ENCODE measurements around the gene IL27RA. TPM values are rescaled to one million over a fixed set of nuclear protein-coding genes. Genes with fewer than 3 reads are reported as not detected.
A peak's percentile ranks its signal among the peaks of the same experiment; 100 is the strongest.

IL27RA gene
- total and polyA plus RNA-seq, 2 experiments from 2014 or later = 7.7 to 11.4 TPM

DNA sequence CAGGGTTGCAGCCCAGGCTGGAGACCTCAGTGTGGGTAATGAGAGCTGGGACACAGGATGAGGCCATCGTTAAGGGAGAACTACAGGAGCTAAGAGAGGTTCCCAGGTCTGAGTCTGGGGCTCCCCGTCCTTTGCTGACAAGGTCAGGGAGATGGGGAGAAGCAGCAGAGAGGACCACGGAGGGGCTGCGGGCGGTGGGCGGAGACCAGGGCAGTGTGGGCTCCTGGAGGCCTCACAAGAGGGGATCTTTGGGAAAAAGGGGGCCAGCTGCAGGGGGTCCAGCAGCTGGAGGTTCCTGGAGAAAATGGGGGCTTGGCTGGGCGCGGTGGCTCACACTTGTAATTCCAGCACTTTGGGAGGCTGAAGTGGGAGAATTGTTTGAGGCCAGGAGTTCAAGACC is 41.5 kb upstream of the IL27RA start:
- peak overlapping the region; percentile 28; the same call in 1 of the 2 replicates for H3K27ac Mint-ChIP-seq
- Histone ChIP-seq H3K4me3 (no peak overlapping the region), H3K4me2 (no peak overlapping the region), H3F3A (replicated peaks; ENCODE audit: low read depth) (peaks cover 15% of the 10 kb centered on the region), H3K27ac (ENCODE audit: low read depth) (no peak overlapping the region), H3K4me1 (ENCODE audit: insufficient read depth) (peaks cover 38% of the 10 kb centered on the region), H2AFZ (no peak overlapping the region), H4K20me1 (replicated peaks; ENCODE audit: insufficient read depth) (no peaks in the 10 kb centered on the region), H3K27me3 (ENCODE audit: insufficient read depth) (no peaks in the 10 kb centered on the region), H3K9me2 (ENCODE audit: insufficient read depth) (no peaks in the 10 kb centered on the region), H3K36me3 (ENCODE audit: insufficient read depth) (no peaks in the 10 kb centered on the region), H3K79me2 (replicated peaks; ENCODE audit: insufficient read depth) (no peaks in the 10 kb centered on the region)
- DNase-seq (ENCODE audit: low spot score) = no peak
- no peaks in the 10 kb centered on the region; the same call in 2 of the 3 replicates for H3K9me3 Mint-ChIP-seq
- peaks cover 23% of the 10 kb centered on the region for H3K36me3 Mint-ChIP-seq (ENCODE audit: low read depth)
- no peak overlapping the region; the same call in 2 of the 3 replicates for H3K4me3 Mint-ChIP-seq
- TF ChIP-seq, protein P1, sequence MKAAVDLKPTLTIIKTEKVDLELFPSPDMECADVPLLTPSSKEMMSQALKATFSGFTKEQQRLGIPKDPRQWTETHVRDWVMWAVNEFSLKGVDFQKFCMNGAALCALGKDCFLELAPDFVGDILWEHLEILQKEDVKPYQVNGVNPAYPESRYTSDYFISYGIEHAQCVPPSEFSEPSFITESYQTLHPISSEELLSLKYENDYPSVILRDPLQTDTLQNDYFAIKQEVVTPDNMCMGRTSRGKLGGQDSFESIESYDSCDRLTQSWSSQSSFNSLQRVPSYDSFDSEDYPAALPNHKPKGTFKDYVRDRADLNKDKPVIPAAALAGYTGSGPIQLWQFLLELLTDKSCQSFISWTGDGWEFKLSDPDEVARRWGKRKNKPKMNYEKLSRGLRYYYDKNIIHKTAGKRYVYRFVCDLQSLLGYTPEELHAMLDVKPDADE (IDR thresholded peaks at IDR 0.05) = no peak
- no peak for TF ChIP-seq JUNB (IDR thresholded peaks at IDR 0.05; ENCODE audit: unreplicated experiment)
- TF ChIP-seq NANOG (IDR thresholded peaks at IDR 0.05; ENCODE audit: borderline replicate concordance) = no peak
- TF ChIP-seq, protein P2, sequence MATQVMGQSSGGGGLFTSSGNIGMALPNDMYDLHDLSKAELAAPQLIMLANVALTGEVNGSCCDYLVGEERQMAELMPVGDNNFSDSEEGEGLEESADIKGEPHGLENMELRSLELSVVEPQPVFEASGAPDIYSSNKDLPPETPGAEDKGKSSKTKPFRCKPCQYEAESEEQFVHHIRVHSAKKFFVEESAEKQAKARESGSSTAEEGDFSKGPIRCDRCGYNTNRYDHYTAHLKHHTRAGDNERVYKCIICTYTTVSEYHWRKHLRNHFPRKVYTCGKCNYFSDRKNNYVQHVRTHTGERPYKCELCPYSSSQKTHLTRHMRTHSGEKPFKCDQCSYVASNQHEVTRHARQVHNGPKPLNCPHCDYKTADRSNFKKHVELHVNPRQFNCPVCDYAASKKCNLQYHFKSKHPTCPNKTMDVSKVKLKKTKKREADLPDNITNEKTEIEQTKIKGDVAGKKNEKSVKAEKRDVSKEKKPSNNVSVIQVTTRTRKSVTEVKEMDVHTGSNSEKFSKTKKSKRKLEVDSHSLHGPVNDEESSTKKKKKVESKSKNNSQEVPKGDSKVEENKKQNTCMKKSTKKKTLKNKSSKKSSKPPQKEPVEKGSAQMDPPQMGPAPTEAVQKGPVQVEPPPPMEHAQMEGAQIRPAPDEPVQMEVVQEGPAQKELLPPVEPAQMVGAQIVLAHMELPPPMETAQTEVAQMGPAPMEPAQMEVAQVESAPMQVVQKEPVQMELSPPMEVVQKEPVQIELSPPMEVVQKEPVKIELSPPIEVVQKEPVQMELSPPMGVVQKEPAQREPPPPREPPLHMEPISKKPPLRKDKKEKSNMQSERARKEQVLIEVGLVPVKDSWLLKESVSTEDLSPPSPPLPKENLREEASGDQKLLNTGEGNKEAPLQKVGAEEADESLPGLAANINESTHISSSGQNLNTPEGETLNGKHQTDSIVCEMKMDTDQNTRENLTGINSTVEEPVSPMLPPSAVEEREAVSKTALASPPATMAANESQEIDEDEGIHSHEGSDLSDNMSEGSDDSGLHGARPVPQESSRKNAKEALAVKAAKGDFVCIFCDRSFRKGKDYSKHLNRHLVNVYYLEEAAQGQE (IDR thresholded peaks at IDR 0.05; ENCODE audit: unreplicated experiment) = no peak
- no peak for TF ChIP-seq EZH2 (IDR thresholded peaks at IDR 0.05; ENCODE audit: low read depth, unreplicated experiment)
- TF ChIP-seq CREB1 (CRISPR knock-in tag; IDR thresholded peaks at IDR 0.05; ENCODE audit: low read depth) = no peak
- TF ChIP-seq, protein P3, sequence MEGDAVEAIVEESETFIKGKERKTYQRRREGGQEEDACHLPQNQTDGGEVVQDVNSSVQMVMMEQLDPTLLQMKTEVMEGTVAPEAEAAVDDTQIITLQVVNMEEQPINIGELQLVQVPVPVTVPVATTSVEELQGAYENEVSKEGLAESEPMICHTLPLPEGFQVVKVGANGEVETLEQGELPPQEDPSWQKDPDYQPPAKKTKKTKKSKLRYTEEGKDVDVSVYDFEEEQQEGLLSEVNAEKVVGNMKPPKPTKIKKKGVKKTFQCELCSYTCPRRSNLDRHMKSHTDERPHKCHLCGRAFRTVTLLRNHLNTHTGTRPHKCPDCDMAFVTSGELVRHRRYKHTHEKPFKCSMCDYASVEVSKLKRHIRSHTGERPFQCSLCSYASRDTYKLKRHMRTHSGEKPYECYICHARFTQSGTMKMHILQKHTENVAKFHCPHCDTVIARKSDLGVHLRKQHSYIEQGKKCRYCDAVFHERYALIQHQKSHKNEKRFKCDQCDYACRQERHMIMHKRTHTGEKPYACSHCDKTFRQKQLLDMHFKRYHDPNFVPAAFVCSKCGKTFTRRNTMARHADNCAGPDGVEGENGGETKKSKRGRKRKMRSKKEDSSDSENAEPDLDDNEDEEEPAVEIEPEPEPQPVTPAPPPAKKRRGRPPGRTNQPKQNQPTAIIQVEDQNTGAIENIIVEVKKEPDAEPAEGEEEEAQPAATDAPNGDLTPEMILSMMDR (conservative IDR thresholded peaks at IDR 0.05; ENCODE audit: low read depth in 2 of 2) = no peak
- no peak for TF ChIP-seq POLR2AphosphoS5 (IDR thresholded peaks at IDR 0.05; ENCODE audit: low read depth)
- TF ChIP-seq, protein P4, sequence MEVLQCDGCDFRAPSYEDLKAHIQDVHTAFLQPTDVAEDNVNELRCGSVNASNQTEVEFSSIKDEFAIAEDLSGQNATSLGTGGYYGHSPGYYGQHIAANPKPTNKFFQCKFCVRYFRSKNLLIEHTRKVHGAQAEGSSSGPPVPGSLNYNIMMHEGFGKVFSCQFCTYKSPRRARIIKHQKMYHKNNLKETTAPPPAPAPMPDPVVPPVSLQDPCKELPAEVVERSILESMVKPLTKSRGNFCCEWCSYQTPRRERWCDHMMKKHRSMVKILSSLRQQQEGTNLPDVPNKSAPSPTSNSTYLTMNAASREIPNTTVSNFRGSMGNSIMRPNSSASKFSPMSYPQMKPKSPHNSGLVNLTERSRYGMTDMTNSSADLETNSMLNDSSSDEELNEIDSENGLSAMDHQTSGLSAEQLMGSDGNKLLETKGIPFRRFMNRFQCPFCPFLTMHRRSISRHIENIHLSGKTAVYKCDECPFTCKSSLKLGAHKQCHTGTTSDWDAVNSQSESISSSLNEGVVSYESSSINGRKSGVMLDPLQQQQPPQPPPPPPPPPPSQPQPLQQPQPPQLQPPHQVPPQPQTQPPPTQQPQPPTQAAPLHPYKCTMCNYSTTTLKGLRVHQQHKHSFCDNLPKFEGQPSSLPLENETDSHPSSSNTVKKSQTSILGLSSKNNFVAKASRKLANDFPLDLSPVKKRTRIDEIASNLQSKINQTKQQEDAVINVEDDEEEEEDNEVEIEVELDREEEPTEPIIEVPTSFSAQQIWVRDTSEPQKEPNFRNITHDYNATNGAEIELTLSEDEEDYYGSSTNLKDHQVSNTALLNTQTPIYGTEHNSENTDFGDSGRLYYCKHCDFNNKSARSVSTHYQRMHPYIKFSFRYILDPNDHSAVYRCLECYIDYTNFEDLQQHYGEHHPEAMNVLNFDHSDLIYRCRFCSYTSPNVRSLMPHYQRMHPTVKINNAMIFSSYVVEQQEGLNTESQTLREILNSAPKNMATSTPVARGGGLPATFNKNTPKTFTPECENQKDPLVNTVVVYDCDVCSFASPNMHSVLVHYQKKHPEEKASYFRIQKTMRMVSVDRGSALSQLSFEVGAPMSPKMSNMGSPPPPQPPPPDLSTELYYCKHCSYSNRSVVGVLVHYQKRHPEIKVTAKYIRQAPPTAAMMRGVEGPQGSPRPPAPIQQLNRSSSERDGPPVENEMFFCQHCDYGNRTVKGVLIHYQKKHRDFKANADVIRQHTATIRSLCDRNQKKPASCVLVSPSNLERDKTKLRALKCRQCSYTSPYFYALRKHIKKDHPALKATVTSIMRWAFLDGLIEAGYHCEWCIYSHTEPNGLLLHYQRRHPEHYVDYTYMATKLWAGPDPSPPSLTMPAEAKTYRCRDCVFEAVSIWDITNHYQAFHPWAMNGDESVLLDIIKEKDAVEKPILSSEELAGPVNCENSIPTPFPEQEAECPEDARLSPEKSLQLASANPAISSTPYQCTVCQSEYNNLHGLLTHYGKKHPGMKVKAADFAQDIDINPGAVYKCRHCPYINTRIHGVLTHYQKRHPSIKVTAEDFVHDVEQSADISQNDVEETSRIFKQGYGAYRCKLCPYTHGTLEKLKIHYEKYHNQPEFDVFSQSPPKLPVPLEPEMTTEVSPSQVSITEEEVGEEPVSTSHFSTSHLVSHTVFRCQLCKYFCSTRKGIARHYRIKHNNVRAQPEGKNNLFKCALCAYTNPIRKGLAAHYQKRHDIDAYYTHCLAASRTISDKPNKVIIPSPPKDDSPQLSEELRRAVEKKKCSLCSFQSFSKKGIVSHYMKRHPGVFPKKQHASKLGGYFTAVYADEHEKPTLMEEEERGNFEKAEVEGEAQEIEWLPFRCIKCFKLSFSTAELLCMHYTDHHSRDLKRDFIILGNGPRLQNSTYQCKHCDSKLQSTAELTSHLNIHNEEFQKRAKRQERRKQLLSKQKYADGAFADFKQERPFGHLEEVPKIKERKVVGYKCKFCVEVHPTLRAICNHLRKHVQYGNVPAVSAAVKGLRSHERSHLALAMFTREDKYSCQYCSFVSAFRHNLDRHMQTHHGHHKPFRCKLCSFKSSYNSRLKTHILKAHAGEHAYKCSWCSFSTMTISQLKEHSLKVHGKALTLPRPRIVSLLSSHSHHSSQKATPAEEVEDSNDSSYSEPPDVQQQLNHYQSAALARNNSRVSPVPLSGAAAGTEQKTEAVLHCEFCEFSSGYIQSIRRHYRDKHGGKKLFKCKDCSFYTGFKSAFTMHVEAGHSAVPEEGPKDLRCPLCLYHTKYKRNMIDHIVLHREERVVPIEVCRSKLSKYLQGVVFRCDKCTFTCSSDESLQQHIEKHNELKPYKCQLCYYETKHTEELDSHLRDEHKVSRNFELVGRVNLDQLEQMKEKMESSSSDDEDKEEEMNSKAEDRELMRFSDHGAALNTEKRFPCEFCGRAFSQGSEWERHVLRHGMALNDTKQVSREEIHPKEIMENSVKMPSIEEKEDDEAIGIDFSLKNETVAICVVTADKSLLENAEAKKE (CRISPR knock-in tag; IDR thresholded peaks at IDR 0.05) = no peak
- no peak for ATAC-seq
- peaks cover 46% of the 10 kb centered on the region for H3K4me1 Mint-ChIP-seq
- H3K27me3 Mint-ChIP-seq (ENCODE audit: insufficient read depth, low read depth, poor library complexity) = peaks cover 27% of the 10 kb centered on the region

Data from GM23338 (cell line).